HepG2 (cell line): ENCODE data around the gene ZNF514. TPM values are rescaled to one million over a fixed set of nuclear protein-coding genes. Genes with fewer than 3 reads are reported as not detected.

Experiments
- ATF7-NPFF ChIP-seq: sonication (generic); formaldehyde crosslinking; IDR thresholded peaks from 2 replicates; pipeline ENCODE4 v1.8.1; 2023; ENCODE audit warnings: mild to moderate bottlenecking, low read depth, missing genetic modification reagents, moderate library complexity
- DMAP1 ChIP-seq: IDR thresholded peaks from 2 replicates; pipeline ENCODE4 v1.6.1; 2016
- EED ChIP-seq: sonication (generic); formaldehyde crosslinking; IDR thresholded peaks from 2 replicates; pipeline ENCODE4 v1.5.0; 2020; ENCODE audit warnings: mild to moderate bottlenecking, missing genetic modification reagents
- FOXC1 ChIP-seq: sonication (generic); formaldehyde crosslinking; IDR thresholded peaks from 2 replicates; pipeline ENCODE4 v1.8.0; 2022; ENCODE audit warnings: mild to moderate bottlenecking, missing genetic modification reagents, borderline replicate concordance
- FOXO1 ChIP-seq: sonication (generic); formaldehyde crosslinking; IDR thresholded peaks from 2 replicates; pipeline ENCODE4 v1.4.0; 2020; ENCODE audit warnings: missing genetic modification reagents
- HES4 ChIP-seq: sonication (generic); formaldehyde crosslinking; IDR thresholded peaks from 2 replicates; pipeline ENCODE4 v1.9.0; 2021; ENCODE audit warnings: mild to moderate bottlenecking, missing genetic modification reagents, borderline replicate concordance
- KDM1A ChIP-seq: IDR thresholded peaks from 2 replicates; pipeline ENCODE4 v1.6.1; 2016; ENCODE audit warnings: missing compliant biosample characterization
- KMT2B ChIP-seq: IDR thresholded peaks from 2 replicates; pipeline ENCODE4 v1.6.1; 2016; ENCODE audit warnings: missing genetic modification reagents, missing compliant biosample characterization
- POLR2AphosphoS5 ChIP-seq: IDR thresholded peaks from 2 replicates; pipeline ENCODE4 v1.6.1; 2012; ENCODE audit warnings: low read depth, low read length
- SCMH1 ChIP-seq: sonication (generic); formaldehyde crosslinking; IDR thresholded peaks from 2 replicates; pipeline ENCODE4 v1.9.0; 2021; ENCODE audit warnings: missing genetic modification reagents, mild to moderate bottlenecking, borderline replicate concordance
- SIN3A ChIP-seq: IDR thresholded peaks from 2 replicates; pipeline ENCODE4 v1.6.1; 2011; ENCODE audit warnings: low read depth, mild to moderate bottlenecking, control low read depth, low read length, borderline replicate concordance
- SIX4 ChIP-seq: sonication (generic); formaldehyde crosslinking; IDR thresholded peaks from 2 replicates; pipeline ENCODE4 v1.4.0; 2020; ENCODE audit warnings: missing genetic modification reagents
- ZNF230 ChIP-seq: sonication (generic); formaldehyde crosslinking; IDR thresholded peaks from 2 replicates; pipeline ENCODE4 v1.4.0; 2020; ENCODE audit warnings: mild to moderate bottlenecking, missing genetic modification reagents
- ZNF260 ChIP-seq: sonication (generic); formaldehyde crosslinking; IDR thresholded peaks from 2 replicates; pipeline ENCODE4 v1.4.0; 2020; ENCODE audit warnings: missing genetic modification reagents, low read depth, mild to moderate bottlenecking, borderline replicate concordance
- ZNF572 ChIP-seq: sonication (generic); formaldehyde crosslinking; IDR thresholded peaks from 2 replicates; pipeline ENCODE4 v1.5.1; 2020; ENCODE audit warnings: mild to moderate bottlenecking, missing genetic modification reagents
- ZNF720 ChIP-seq: sonication (generic); formaldehyde crosslinking; IDR thresholded peaks from 2 replicates; pipeline ENCODE4 v1.4.0; 2020; ENCODE audit warnings: missing genetic modification reagents
- polyA plus RNA-seq, 8 experiments: library from polyadenylated mRNA; depleted of rRNA in 3 of 8; stranded (reverse) in 7 of 8; unstranded in 1 of 8; fragments of >200 nt; fragmentation: Illumina TruSeq in 4 of 8; extraction: Trizol in 4 of 8; gene quantifications; 2 replicates each; pipeline versions ENCODE4 v1.2.1 to v1.2.3, GENCODE V29; 2011 to 2016; ENCODE audit warnings: low read depth in 4 of 8, missing spikeins in 1 of 8, mixed read lengths in 1 of 8; ENCODE audit not compliant: insufficient read depth in 1 of 8
- total RNA-seq, 5 experiments: library from RNA; depleted of rRNA; stranded (reverse); fragments of >200 nt; fragmentation: Illumina TruSeq; extraction: Trizol; gene quantifications; 2 replicates each; pipeline ENCODE4 v1.2.3, GENCODE V29; 2016; ENCODE audit warnings: low read depth in 1 of 5
- TF ChIP-seq, protein P1 (sequence below): sonication (generic); formaldehyde crosslinking; IDR thresholded peaks from 2 replicates; pipeline ENCODE4 v1.4.0; 2020; ENCODE audit warnings: missing genetic modification reagents
- TF ChIP-seq, protein P2 (sequence below): sonication (generic); formaldehyde crosslinking; conservative IDR thresholded peaks from 2 replicates; pipeline ENCODE4 v1.8.0; 2022; ENCODE audit warnings: mild to moderate bottlenecking, moderate library complexity, missing genetic modification reagents
- TF ChIP-seq, protein P3 (sequence below): sonication (generic); formaldehyde crosslinking; IDR thresholded peaks from 2 replicates; pipeline ENCODE4 v1.5.0; 2020; ENCODE audit warnings: missing genetic modification reagents
- TF ChIP-seq, protein P4 (sequence below): sonication (generic); formaldehyde crosslinking; IDR thresholded peaks from 2 replicates; pipeline ENCODE4 v1.5.0; 2020; ENCODE audit warnings: mild to moderate bottlenecking, missing genetic modification reagents, moderate library complexity

Gene ZNF514
- total and polyA plus RNA-seq, 2 of the 13 experiments (the other 11 are each of a cell fraction or from before 2014, with no cell fraction given) = 15.2 to 18.7 TPM

DNA sequence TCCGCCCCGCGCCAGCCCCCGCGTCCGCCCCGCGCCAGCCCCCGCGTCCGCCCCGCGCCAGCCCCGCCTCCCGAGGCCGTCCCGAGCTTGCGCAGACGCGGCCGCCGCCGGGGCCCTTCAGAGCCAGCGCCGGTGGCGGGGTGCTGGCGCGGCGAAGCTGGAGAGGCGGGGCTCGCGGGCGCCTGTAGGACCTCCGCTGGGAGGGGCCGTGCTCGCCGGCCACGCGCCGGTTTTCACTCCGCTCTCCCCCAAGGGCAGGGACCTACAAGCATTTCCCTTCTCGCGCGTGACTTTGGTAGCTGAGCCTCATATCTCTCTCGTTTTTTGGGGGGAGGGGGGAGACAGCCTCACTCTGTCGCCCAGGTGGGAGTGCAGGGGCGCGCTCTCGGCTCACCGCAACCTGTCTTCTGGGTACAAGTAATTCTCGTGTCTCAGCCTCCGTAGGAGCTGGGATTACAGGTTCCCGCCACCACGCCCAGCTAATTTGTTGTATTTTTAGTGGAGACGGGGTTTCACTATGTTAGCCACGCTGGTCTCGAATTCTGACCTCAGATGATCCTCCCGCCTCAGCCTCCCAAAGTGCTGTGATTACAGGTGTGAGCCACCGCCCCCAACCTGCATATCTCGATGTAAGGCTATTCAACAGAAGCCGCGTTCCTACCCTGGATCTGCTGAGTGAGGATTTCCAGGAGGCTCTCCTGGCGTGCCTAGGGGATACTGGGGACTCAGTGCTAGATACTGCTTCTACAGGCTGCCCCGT lies at the start of gene ZNF514 (continued):
- TF ChIP-seq, protein P1, sequence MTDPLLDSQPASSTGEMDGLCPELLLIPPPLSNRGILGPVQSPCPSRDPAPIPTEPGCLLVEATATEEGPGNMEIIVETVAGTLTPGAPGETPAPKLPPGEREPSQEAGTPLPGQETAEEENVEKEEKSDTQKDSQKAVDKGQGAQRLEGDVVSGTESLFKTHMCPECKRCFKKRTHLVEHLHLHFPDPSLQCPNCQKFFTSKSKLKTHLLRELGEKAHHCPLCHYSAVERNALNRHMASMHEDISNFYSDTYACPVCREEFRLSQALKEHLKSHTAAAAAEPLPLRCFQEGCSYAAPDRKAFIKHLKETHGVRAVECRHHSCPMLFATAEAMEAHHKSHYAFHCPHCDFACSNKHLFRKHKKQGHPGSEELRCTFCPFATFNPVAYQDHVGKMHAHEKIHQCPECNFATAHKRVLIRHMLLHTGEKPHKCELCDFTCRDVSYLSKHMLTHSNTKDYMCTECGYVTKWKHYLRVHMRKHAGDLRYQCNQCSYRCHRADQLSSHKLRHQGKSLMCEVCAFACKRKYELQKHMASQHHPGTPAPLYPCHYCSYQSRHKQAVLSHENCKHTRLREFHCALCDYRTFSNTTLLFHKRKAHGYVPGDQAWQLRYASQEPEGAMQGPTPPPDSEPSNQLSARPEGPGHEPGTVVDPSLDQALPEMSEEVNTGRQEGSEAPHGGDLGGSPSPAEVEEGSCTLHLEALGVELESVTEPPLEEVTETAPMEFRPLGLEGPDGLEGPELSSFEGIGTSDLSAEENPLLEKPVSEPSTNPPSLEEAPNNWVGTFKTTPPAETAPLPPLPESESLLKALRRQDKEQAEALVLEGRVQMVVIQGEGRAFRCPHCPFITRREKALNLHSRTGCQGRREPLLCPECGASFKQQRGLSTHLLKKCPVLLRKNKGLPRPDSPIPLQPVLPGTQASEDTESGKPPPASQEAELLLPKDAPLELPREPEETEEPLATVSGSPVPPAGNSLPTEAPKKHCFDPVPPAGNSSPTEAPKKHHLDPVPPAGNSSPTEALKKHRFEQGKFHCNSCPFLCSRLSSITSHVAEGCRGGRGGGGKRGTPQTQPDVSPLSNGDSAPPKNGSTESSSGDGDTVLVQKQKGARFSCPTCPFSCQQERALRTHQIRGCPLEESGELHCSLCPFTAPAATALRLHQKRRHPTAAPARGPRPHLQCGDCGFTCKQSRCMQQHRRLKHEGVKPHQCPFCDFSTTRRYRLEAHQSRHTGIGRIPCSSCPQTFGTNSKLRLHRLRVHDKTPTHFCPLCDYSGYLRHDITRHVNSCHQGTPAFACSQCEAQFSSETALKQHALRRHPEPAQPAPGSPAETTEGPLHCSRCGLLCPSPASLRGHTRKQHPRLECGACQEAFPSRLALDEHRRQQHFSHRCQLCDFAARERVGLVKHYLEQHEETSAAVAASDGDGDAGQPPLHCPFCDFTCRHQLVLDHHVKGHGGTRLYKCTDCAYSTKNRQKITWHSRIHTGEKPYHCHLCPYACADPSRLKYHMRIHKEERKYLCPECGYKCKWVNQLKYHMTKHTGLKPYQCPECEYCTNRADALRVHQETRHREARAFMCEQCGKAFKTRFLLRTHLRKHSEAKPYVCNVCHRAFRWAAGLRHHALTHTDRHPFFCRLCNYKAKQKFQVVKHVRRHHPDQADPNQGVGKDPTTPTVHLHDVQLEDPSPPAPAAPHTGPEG = 0 out of 2 replicates have a peak, but pooled peaks have one; percentile 33
- TF ChIP-seq ZNF260 (no peak), SIX4 (no peak), POLR2AphosphoS5 (no peak), ZNF720 (CRISPR knock-in tag) (no peak), ZNF572 (CRISPR knock-in tag) (no peak), SIN3A (no peak), KDM1A (CRISPR knock-in tag) (no peak), ATF7-NPFF (no peak), DMAP1 (CRISPR knock-in tag) (peak; percentile 43; the same call in 1 of the 2 replicates), FOXC1 (CRISPR knock-in tag) (peak; percentile 39), KMT2B (CRISPR knock-in tag) (0 out of 2 replicates have a peak, but pooled peaks have one; percentile 33), EED (CRISPR knock-in tag) (0 out of 2 replicates have a peak, but pooled peaks have one; percentile 29), ZNF230 (CRISPR knock-in tag) (no peak), HES4 (CRISPR knock-in tag) (no peak), FOXO1 (CRISPR knock-in tag) (no peak), SCMH1 (CRISPR knock-in tag) (no peak)
- TF ChIP-seq, protein P2, sequence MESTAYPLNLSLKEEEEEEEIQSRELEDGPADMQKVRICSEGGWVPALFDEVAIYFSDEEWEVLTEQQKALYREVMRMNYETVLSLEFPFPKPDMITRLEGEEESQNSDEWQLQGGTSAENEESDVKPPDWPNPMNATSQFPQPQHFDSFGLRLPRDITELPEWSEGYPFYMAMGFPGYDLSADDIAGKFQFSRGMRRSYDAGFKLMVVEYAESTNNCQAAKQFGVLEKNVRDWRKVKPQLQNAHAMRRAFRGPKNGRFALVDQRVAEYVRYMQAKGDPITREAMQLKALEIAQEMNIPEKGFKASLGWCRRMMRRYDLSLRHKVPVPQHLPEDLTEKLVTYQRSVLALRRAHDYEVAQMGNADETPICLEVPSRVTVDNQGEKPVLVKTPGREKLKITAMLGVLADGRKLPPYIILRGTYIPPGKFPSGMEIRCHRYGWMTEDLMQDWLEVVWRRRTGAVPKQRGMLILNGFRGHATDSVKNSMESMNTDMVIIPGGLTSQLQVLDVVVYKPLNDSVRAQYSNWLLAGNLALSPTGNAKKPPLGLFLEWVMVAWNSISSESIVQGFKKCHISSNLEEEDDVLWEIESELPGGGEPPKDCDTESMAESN = 0 out of 2 replicates have a peak, but pooled peaks have one; percentile 38
- TF ChIP-seq, protein P3, sequence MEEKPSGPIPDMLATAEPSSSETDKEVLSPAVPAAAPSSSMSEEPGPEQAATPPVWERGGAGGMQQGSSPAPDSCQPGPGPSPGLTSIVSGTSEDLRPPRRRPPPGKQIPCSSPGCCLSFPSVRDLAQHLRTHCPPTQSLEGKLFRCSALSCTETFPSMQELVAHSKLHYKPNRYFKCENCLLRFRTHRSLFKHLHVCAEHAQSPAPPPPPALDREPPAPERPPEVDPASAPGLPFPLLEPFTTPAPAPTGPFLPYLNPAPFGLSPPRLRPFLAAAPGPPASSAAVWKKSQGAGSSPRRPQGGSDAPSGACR (CRISPR knock-in tag) = no peak
- TF ChIP-seq, protein P4, sequence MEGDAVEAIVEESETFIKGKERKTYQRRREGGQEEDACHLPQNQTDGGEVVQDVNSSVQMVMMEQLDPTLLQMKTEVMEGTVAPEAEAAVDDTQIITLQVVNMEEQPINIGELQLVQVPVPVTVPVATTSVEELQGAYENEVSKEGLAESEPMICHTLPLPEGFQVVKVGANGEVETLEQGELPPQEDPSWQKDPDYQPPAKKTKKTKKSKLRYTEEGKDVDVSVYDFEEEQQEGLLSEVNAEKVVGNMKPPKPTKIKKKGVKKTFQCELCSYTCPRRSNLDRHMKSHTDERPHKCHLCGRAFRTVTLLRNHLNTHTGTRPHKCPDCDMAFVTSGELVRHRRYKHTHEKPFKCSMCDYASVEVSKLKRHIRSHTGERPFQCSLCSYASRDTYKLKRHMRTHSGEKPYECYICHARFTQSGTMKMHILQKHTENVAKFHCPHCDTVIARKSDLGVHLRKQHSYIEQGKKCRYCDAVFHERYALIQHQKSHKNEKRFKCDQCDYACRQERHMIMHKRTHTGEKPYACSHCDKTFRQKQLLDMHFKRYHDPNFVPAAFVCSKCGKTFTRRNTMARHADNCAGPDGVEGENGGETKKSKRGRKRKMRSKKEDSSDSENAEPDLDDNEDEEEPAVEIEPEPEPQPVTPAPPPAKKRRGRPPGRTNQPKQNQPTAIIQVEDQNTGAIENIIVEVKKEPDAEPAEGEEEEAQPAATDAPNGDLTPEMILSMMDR (CRISPR knock-in tag) = no peak
